ENCODE measurements around the gene CCDC154. TPM values are rescaled to one million over a fixed set of nuclear protein-coding genes. Genes with fewer than 3 reads are reported as not detected.
A peak's percentile ranks its signal among the peaks of the same experiment; 100 is the strongest.

Gene CCDC154
- total and polyA plus RNA-seq, 2 donors (not counting 1 experiment from before 2014, with no cell fraction given) = 12.4 to 22.9 TPM

DNA sequence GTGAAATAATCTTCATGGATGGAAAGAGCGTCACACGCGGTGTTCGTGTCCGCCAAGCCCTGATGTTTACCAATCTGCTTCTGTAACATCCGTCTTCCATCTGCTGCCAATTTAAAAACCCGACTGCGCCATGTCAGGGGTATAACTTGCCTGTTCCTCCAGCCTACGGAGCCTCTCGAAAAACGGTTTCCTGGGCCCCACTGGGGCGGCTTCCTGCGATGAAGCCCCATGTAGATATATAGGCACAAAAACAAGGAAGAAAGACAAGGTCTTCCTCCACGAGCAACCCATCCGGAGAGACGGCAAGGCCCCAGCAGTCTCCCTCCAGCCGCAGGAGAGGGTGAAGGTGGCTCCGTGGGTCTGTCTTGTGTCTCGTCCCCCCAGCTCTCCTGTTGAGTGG, 44.3 kb upstream of the CCDC154 start, which contains the start of gene PTX4:
PTX4 (minus strand) TSS at position 326 of the 400 bp plus-strand sequence; CDS start at position 291, 35 bp downstream.
- 71% methylated on average over 19 of the region's 19 CpGs for WGBS (ENCODE audit: insufficient coverage)
- intact Hi-C loops (cut with micrococcal nuclease) = no loop called here
- no peak within 1 kb of the TSS for H3K4me3 ChIP-seq (ENCODE audit: control extremely low read depth in 1 of 5, extremely low read depth in 1 of 5, insufficient read depth in 1 of 5, low read depth in 2 of 5, low read length in 4 of 5)
- peaks cover 9 to 10% of the 10 kb centered on the region in 2 donors for H3K4me1 ChIP-seq (ENCODE audit: control insufficient read depth in 2 of 2, insufficient read depth in 2 of 2, low read length in 2 of 2)
- H3K9me3 ChIP-seq (ENCODE audit: control extremely low read depth in 1 of 3, control insufficient read depth in 2 of 3, insufficient read depth in 1 of 3, low read length in 2 of 3) = no peaks in the 10 kb centered on the region
- DNase-seq (no peak), ATAC-seq (ENCODE audit: low read depth) (no peak)
- H3K4me2 ChIP-seq (replicated peaks; ENCODE audit: low read depth, low read length, poor library complexity, severe bottlenecking) = no peak within 1 kb of the TSS
- H3K27ac ChIP-seq (ENCODE audit: low read length in 2 of 2) = no peak within 1 kb of the TSS
- ChIA-PET CTCF (no interaction called here), POLR2A (no interaction called here)
- H3K9ac ChIP-seq (ENCODE audit: low read length) = no peak within 1 kb of the TSS
- H3K4me3 Mint-ChIP-seq = no peak within 1 kb of the TSS
- no peaks in the 10 kb centered on the region for H3K27me3 Mint-ChIP-seq
- H3K79me2 ChIP-seq (ENCODE audit: control insufficient read depth, insufficient read depth, low read length) = peaks cover 16% of the 10 kb centered on the region
- H3K4me1 Mint-ChIP-seq = peaks cover 11% of the 10 kb centered on the region
- peak within 1 kb of the TSS; percentile 17 for H3K27ac Mint-ChIP-seq
- TF ChIP-seq CTCF (IDR thresholded peaks at IDR 0.05) = no peak
- TF ChIP-seq EZH2 (IDR thresholded peaks at IDR 0.05; ENCODE audit: borderline replicate concordance, insufficient read depth, low read depth, low read length, poor library complexity, severe bottlenecking) = no peak
- H4K20me1 ChIP-seq (ENCODE audit: control insufficient read depth, insufficient read depth, low read length, poor library complexity, severe bottlenecking) = peaks cover under 1% of the 10 kb centered on the region
- peak within 1 kb of the TSS; percentile 10 for H2AFZ ChIP-seq (ENCODE audit: insufficient read depth, low read depth, low read length, poor library complexity, severe bottlenecking)
- H3K9me3 Mint-ChIP-seq (ENCODE audit: insufficient read depth) = no peaks in the 10 kb centered on the region
- no peaks in the 10 kb centered on the region for H3K27me3 ChIP-seq (replicated peaks in 1 of 4; ENCODE audit: control extremely low read depth in 1 of 4, control insufficient read depth in 3 of 4, insufficient read depth in 4 of 4, low read length in 3 of 4)
- no peaks in the 10 kb centered on the region for H3K36me3 ChIP-seq (replicated peaks in 1 of 2; ENCODE audit: control extremely low read depth in 1 of 2, control insufficient read depth in 1 of 2, extremely low read depth in 1 of 2, insufficient read depth in 2 of 2, low read length in 1 of 2)

DNA sequence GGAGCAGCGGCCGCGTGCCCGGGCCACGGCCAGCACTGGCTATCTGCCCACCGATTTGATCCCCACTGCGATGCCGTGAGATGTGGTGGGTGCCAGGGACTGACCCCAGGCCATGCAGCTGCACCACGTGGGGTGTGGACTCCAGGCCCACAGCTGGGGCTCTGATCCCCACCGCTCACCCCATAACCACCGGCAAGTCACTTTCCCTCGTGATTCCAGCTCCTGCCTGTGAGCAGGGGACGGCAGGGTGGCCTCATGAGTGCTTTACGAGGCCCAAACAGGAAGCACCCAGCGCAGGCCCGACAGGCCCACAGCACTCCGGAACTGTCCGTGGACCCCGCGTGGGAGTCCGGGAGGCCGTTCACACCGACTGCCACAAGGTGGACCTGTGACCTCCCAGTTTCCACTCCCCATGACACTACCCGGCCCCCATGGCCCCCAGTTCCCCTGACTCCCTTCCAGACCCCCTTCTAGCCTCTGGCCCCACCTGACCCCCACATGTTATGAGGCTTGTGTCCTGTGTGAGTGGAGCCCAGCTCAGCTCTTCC, 43.8 kb upstream of the CCDC154 start:
- Mint-ChIP-seq H3K27me3 (no peaks in the 10 kb centered on the region), H3K27ac (peak overlapping the region; percentile 17), H3K4me1 (peaks cover 11% of the 10 kb centered on the region), H3K4me3 (no peak overlapping the region), H3K9me3 (ENCODE audit: insufficient read depth) (no peaks in the 10 kb centered on the region)
- H3K27ac ChIP-seq (ENCODE audit: low read length in 2 of 2) = no peak overlapping the region
- ChIA-PET CTCF (no interaction called here), POLR2A (no interaction called here)
- no peak overlapping the region for H3K4me3 ChIP-seq (ENCODE audit: control extremely low read depth in 1 of 5, extremely low read depth in 1 of 5, insufficient read depth in 1 of 5, low read depth in 2 of 5, low read length in 4 of 5)
- H3K9me3 ChIP-seq (ENCODE audit: control extremely low read depth in 1 of 3, control insufficient read depth in 2 of 3, insufficient read depth in 1 of 3, low read length in 2 of 3) = no peaks in the 10 kb centered on the region
- 94% methylated on average over 24 of the region's 24 CpGs for WGBS (ENCODE audit: insufficient coverage)
- intact Hi-C loops (cut with micrococcal nuclease) = no loop called here
- H3K36me3 ChIP-seq (replicated peaks in 1 of 2; ENCODE audit: control extremely low read depth in 1 of 2, control insufficient read depth in 1 of 2, extremely low read depth in 1 of 2, insufficient read depth in 2 of 2, low read length in 1 of 2) = no peaks in the 10 kb centered on the region
- no peaks in the 10 kb centered on the region for H3K27me3 ChIP-seq (replicated peaks in 1 of 4; ENCODE audit: control extremely low read depth in 1 of 4, control insufficient read depth in 3 of 4, insufficient read depth in 4 of 4, low read length in 3 of 4)
- no peak for DNase-seq
- peaks cover 12% of the 10 kb centered on the region for H3K79me2 ChIP-seq (ENCODE audit: control insufficient read depth, insufficient read depth, low read length)
- H4K20me1 ChIP-seq (ENCODE audit: control insufficient read depth, insufficient read depth, low read length, poor library complexity, severe bottlenecking) = no peaks in the 10 kb centered on the region
- TF ChIP-seq CTCF (IDR thresholded peaks at IDR 0.05) = no peak
- TF ChIP-seq EZH2 (IDR thresholded peaks at IDR 0.05; ENCODE audit: borderline replicate concordance, insufficient read depth, low read depth, low read length, poor library complexity, severe bottlenecking) = no peak
- H3K4me1 ChIP-seq (ENCODE audit: control insufficient read depth in 2 of 2, insufficient read depth in 2 of 2, low read length in 2 of 2) = peaks cover 9 to 10% of the 10 kb centered on the region in 2 donors
- no peak overlapping the region for H3K4me2 ChIP-seq (replicated peaks; ENCODE audit: low read depth, low read length, poor library complexity, severe bottlenecking)
- ATAC-seq (ENCODE audit: low read depth) = no peak
- peak overlapping the region; percentile 10 for H2AFZ ChIP-seq (ENCODE audit: insufficient read depth, low read depth, low read length, poor library complexity, severe bottlenecking)
- H3K9ac ChIP-seq (ENCODE audit: low read length) = no peak overlapping the region
